HepG2 (cell line): Measurements from ENCODE around the gene TTC39C.

Experiments used
- ARID3A ChIP-seq: IDR thresholded peaks from 2 replicates; pipeline ENCODE4 v1.6.1; 2012; ENCODE audit warnings: low read depth, low read length, improper control_type of control experiment
- ATF3 ChIP-seq: sonication (generic); formaldehyde crosslinking; IDR thresholded peaks from 2 replicates; pipeline ENCODE4 v1.4.0; 2020; ENCODE audit warnings: missing genetic modification reagents
- CTCF ChIP-seq: sonication (generic); formaldehyde crosslinking; IDR thresholded peaks from 2 replicates; pipeline ENCODE4 v1.5.0; 2020; ENCODE audit warnings: mild to moderate bottlenecking, missing genetic modification reagents, moderate library complexity
- EZH2 ChIP-seq: conservative IDR thresholded peaks from 2 replicates; pipeline ENCODE4 v1.6.1; 2012; ENCODE audit warnings: mild to moderate bottlenecking, low read depth, low read length, moderate library complexity
- HINFP ChIP-seq: sonication (generic); formaldehyde crosslinking; IDR thresholded peaks from 2 replicates; pipeline ENCODE4 v1.4.0; 2020; ENCODE audit warnings: low read depth, mild to moderate bottlenecking, missing genetic modification reagents
- HNRNPL ChIP-seq: fragments of 200-400 bp; formaldehyde crosslinking; IDR thresholded peaks from 2 replicates; pipeline ENCODE4 v1.6.1; 2017; ENCODE audit warnings: mild to moderate bottlenecking, low read depth, low read length
- MAX ChIP-seq: IDR thresholded peaks from 2 replicates; pipeline ENCODE4 v1.6.1; 2012; ENCODE audit warnings: inconsistent platforms
- PHF5A ChIP-seq: IDR thresholded peaks from one replicate; pipeline ENCODE4 v1.6.1; 2018; ENCODE audit warnings: low read depth, missing genetic modification reagents; ENCODE audit not compliant: unreplicated experiment
- POLR2AphosphoS5 ChIP-seq: IDR thresholded peaks from 2 replicates; pipeline ENCODE4 v1.6.1; 2012; ENCODE audit warnings: low read depth, low read length
- PRDM4 ChIP-seq: sonication (generic); formaldehyde crosslinking; IDR thresholded peaks from 2 replicates; pipeline ENCODE4 v1.9.0; 2021; ENCODE audit warnings: missing genetic modification reagents, borderline replicate concordance
- RAD21 ChIP-seq: fragments of 450-650 bp; formaldehyde crosslinking; IDR thresholded peaks from 2 replicates; pipeline ENCODE4 v1.5.0; 2020; ENCODE audit warnings: mild to moderate bottlenecking
- REST ChIP-seq, 2 experiments: IDR thresholded peaks; 2 replicates each; pipeline ENCODE4 v1.6.1; 2011 to 2012; ENCODE audit warnings: low read length in 2 of 2, borderline replicate concordance in 1 of 2, low read depth in 1 of 2, mild to moderate bottlenecking in 1 of 2, moderate library complexity in 1 of 2
- RFX1 ChIP-seq: fragments of 450-650 bp; IDR thresholded peaks from 2 replicates; pipeline ENCODE4 v1.6.1; 2017
- TEAD2 ChIP-seq: sonication (generic); formaldehyde crosslinking; IDR thresholded peaks from 2 replicates; pipeline ENCODE4 v1.9.0; 2021; ENCODE audit warnings: missing genetic modification reagents

GRCh38 chr18:24076950-24077349 lies 62.4 kb downstream of the TTC39C start:
- TF ChIP-seq HNRNPL (no peak), CTCF (CRISPR knock-in tag) (no peak), RAD21 (no peak), REST (IDR thresholded peaks at IDR 0.05; ENCODE audit: borderline replicate concordance in 1 of 2, low read depth in 1 of 2, low read length in 2 of 2) (no peak), RFX1 (no peak), MAX (no peak), PRDM4 (CRISPR knock-in tag) (no peak), ATF3 (CRISPR knock-in tag) (no peak), HINFP (CRISPR knock-in tag) (no peak), PHF5A (CRISPR knock-in tag) (no peak), EZH2 (no peak), ARID3A (no peak), TEAD2 (CRISPR knock-in tag) (no peak), POLR2AphosphoS5 (no peak)
